GM21447 (cell line): Measurements from ENCODE around the gene ATP8A1.
A peak's percentile ranks its signal among the peaks of the same experiment; 100 is the strongest.

Experiments used
- ATAC-seq: cut with Tn5 transposase; IDR thresholded peaks from one replicate; pipeline ENCODE4 v1.9.1; 2021; ENCODE audit not compliant: unreplicated experiment

The ATP8A1 gene

DNA sequence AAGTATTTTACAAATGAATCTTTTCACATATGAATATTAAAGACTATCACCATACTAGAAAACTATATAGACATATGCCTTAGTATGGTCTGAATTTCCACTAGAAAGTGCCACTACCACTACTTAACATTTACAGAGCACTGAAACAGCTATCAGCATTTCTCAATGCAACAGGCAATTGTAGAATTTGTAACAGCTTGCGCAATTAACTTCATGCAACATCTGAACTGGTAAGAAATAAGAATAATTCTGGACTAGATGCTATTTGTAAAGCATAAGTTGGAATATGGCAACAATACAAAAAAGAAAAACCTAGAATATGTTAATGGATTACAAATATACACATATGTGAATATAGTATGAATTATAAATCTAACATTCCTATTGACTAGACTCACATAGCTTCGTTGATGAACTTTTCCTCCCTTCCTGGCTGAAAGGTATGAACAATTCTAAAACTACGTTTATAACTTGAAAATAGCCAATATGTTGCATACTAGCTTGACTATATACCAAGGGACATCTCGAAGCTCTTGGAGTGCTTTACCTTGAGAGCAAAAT, 82.0 kb downstream of the ATP8A1 start:
- ATAC-seq: no peak

DNA sequence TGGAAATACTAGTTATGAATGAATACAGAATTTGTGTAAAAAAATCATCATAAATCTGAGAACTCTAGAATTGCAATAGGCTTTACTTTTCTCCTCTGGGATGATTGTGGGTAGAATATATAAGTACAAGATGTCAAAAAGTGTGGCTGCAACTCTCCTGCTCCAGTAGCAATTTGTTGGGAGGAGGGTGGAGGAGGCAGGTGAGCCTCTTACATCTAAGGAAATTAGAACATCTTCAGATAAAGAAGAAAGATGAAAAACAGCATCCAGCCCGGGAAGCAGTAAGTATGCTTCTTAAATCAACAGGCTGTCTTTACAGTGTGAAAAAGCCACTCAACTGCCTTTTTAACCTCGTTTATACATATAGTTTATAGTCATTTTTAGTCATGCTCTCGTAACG, 83.7 kb downstream of the ATP8A1 start:
- no peak for ATAC-seq

DNA sequence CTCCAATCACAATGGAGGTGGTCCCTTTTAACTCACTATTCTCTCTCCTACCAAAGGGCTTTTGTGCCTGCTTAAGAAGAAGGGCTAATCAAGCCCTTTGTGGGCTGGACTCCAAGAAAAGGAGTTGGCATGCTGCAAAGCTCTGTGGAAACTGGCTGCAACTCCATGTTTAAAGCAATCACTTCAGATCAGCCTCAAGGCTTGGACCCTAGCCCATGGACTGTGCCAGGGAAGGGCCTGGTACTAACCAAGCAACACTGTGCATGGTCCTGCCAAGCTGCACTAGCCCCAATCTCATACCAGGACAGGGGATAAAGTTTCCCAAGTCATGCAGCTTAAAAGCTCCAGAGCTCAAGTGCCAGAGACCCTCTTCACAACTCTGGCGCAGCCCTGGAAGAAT, 86.7 kb downstream of the ATP8A1 start:
- no peak for ATAC-seq

DNA sequence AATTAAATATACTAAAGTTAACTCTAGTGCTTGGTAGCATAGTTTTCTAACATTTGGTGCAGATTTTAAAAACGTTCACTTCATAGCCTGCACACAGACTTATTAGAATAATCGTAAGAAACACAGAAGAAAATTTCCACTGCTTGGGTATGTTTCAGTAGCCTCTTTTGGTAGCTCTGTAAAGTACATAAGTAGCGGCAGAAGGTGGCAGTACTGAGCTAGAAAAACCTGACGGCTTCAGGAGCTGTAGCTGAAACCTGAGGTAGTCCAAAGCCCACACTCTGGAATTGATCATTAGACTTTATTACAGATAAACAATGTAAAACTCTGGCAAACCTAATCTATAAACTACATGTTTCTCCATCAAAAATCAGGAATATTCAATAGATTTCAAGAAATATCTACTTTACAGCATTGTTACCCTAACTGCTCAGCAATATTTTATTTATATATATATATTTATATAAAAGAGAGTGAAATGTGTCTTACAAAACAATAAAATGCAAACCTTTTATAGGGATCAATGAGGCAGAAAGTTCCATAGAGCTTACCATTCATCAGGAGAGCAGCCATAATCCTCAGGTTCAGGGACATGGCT, 88.2 kb downstream of the ATP8A1 start:
- ATAC-seq: peak; percentile 90

DNA sequence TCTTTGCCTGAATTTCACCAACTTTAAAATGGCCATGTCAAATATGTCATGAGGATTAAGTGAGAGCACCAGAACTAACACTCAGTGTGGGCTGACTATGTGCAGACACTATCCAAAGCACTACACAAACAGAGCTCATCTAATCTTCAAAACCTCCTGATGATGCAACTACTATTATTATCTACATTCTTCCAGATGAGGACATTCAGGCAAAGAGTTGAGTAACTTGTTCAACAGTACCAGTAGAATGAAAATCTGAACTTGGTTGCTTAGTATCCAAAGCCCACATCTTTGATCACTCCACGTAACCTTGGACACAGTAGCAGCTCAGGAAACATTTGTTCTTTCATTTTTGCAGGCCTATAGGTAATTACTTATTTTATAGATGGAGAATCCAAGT, 90.1 kb downstream of the ATP8A1 start:
- no peak for ATAC-seq

DNA sequence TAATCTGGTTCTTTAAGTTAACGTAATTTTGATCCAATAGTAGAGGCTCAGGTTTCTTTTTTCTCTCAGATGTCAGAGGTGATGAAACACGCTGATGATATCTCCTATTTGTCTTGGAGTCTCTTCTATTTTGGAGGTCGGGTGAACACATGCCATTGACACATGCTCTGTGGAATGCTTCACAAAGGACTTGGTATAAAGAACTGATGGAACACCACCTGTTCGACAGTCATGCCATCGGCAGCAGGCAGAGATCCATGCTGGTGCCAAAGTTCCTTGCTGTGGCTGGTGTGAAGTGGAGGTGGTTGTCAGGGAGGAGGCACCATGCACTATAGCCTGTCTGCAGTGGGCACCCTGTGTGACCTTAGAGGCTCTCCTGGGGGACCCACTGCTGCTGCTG, 94.9 kb downstream of the ATP8A1 start:
- no peak for ATAC-seq

DNA sequence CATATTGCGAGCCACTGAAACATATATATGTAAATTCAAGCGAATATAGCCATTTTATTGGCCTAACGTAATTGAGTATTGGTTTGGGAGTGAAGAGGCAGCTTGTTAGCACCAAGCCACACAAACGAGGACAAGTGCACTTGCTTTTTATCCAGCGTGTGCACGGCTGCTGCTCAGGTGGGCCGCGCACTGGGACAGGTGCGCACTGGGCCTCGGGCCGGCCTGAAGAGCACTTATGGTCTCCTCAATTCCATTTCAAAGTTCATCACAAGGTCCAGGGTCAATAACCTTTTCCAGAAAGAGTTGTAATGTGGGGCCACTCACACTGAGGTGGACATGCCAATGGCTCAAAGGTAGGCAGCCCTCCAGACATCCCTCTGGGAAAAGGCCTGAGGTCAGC, 95.9 kb downstream of the ATP8A1 start:
- ATAC-seq: no peak

DNA sequence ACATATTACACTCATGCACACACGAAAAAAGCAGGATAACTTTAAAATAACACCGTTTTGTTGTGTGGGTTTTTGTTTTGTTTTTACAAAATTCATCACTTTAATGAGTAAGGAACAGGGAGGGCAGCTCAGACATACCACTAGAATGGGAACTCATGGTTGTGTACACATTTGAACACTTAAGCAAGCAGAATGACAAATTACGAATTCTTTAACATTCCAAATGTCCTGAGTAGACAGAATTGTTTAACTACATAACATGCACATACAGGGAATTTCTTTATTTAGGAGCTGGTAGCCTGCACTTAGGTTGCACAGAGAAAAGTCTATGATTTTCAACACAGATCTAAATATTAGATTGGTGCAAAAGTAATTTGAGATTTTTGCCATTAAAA, 96.4 kb downstream of the ATP8A1 start:
- no peak for ATAC-seq

DNA sequence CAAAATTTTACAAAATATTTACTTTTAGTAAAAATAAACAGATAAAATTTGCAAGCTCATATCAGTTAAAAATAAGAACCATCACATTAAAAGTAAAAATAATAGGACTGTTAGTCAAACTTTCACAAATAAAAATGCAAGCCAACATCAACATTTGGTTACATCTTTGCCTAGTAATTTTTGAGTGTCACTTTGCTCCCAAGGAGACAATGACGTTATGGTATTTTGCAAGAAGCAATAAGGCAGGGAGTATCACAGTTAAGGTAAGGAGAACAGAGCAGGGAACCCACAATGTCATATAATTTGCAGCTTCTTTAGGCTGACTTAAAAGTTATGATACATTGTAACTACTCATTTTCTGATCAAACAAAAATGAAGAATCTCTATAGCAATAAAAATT, 98.7 kb downstream of the ATP8A1 start:
- no peak for ATAC-seq

DNA sequence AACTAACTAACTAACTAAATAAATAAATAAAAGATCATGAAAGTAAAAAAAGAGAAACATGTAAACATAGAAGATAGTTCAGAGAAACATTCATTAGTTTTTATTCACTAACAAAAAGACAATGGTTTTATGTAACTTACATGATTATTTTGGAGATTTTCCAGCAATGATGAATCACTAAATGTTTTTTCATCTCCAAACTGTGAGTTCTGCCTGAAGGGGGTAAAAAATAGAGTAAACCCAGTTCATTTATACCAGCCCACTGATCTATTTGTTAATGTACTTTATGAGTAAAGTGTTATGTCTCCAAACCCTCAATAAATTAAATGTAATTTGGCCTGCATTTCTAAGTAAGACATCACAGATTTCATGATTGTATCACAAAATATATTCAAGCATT, 101.1 kb downstream of the ATP8A1 start:
- ATAC-seq: no peak

DNA sequence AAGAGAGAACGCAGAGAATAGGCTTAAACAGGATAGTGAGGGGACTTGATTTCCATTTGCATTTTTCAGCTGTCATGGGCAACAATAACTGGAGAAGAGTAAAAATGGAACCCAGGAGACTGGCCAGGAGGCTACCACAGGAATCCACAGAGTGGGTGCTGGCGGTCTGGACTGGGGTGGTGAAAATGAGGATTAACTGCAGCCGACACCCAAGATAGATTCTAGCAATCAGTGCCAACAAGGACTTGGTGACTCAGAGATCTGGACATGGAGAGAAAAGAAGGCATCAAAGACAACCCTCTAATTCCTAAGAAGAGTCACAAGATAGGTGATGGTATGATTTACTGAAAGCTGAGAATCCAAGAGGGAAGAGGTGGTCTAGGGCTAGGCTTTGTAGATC, 102.8 kb downstream of the ATP8A1 start:
- ATAC-seq: no peak

DNA sequence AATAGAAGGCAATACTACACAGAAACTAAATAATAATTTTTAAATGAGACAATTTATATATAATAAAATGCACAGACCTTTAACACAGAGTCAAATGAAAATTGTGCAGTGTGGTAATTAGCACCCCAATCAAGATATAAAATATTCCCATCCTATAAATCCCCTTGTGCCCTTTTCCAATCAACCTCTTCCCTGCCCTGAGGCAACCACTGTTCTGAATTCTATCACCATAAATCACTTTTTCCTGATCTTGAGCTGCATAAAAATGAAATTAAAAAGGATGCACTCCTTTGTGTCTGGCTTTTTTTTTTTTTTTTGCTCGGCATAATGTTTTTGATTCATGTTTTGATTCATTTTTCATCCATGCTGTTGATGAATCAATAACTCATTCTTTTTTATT, 107.0 kb downstream of the ATP8A1 start:
- ATAC-seq: no peak

DNA sequence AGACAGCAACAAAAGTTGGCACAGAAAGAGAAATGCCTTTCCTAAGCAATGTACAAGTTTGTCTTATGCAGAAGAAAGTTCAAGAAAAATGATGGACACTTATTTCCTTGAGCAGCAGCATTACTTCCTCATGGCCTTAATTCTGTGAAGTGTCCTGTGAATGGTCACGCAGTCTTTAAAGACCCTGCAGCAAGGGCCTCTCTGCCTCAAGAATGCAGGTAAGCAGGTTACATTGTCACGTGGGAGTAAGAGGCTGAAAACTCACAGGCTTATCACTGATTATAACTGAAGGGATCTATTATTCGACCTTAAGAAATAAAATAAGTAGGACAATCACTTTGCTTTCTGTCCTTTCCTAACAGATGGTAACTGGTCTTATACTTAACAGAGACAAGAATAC, 109.1 kb downstream of the ATP8A1 start:
- ATAC-seq: no peak

DNA sequence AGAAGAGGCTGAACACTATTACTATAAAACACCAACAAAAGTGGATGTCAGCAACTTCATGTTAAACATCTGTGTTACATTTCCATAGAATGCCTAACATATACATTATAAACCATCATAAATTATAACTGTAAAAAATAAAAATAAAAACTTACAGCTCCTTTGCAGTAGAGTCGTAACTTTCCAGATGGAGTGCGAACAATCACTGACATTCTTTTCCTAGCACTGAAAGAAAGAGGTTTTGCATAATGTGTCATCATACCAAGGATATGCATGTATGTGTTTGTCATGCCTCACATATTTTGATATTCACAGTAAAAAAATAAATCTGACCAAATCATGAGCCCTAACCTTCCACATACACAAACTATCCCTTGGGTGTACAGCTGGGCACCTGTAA, 113.1 kb downstream of the ATP8A1 start:
- no peak for ATAC-seq

DNA sequence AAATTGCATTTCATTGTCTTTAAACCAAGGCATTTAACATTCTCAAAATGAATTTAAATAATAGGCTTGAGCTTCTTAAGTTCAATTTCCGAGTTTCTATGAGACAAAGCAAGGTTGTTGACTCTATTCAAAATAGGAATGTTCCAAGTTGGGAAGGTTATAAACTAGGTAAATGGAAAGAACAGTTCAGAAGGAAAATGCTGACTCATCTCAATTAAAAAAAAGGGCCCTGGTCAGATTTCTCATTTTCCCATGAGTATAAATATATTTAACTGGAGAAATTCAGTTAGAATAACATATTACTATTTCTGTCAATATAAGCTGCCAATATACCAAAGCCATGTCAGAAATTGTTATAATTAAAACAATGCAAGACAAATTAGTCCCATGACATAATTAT, 113.8 kb downstream of the ATP8A1 start:
- ATAC-seq: no peak

DNA sequence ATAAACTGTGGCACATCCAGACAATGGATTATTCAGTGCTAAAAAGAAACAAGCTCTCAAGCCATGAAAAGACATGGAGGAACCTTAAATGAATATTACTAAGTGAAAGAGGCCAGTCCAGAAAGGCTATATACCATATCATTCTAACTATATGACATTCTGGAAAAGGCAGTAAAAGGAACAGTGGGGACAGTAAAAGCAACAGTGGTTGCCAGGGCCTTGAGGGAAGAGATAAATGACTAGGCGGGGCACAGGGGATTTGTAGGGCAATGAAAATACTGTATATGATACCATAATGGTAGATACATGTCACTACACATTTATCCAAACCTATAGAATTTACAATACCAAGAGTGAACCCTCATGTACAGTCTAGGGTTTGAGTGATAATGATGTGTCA, 115.3 kb downstream of the ATP8A1 start:
- no peak for ATAC-seq

DNA sequence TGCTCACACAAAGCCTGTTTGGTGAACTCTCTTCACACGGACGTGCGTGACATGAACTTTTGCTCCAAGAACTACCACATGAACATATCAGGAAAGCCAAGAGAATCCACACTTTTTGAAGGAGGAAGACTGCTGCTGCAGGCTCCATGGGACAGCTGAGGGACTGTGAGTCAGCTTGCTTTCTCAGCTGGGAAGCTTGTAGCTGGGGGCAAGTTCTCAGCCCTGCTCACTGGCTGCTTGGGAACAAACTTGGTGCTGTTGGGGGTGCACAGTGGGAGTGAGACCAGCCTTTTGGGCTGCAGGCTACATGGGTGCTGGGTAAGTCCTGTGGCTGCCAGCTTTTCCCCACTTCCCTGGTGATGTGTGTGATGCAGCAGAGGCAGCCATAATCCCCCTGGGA, 123.9 kb downstream of the ATP8A1 start:
- no peak for ATAC-seq

DNA sequence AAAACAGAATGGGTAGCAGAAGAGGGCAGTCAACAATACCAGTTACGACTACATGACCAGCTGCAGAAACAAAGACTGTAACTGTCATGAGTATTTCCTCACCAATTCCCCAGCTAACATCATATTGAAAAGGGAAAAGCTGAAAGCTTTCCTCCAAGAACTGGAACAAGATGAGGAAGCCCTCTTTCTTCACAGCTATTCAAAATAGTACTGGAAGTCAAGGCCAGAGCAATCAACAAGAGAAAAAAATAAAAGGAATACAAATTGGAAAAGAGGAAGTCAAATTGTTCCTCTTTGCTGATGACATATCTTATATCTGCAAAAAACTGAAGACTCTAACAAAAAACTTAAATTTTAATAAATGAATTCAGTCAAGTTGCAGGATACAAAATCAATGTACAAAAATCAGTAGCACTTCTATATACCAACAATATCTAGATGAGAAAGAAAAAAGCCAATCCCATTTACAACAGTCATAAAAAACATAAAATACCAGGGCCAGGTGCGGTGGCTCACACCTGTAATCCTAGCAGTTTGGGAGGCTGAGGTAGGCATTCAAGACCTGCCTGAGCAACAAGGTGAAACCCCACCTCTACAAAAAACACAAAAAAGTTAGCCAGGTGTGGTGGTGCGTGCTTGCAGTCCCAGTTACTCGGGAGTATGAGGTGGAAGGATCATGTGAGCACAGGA, 125.4 kb downstream of the ATP8A1 start:
- no peak for ATAC-seq

DNA sequence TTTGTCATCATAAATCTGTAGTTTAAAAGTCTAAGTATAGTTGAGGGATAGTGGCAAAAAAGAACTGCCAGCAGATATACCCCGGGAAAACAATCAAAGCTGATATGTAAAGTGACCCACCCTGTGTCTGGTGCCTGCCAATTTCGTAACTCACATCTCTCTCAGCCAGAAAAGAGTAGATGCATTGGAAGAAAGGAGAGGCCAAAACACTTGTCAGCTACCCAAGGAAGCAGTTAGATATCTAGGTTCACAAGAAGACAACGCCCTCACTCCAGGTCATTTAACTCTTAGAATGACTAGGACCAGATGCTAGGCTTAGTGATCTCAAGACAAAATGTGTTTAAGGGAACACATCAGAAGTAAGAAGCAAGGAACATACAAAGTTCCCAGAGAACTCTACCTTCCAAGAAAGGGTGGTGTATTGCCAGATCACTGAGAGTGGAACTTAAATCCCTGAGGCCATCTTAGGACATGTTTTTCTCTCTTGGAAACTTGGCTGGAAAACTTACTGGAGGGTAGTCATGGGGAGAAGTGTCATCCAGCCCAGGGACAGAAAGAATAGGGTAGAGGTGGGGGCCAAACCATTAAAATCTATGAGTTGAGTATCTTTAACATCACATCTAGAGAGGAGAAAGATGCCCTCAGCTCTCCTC, 133.7 kb downstream of the ATP8A1 start:
- no peak for ATAC-seq

DNA sequence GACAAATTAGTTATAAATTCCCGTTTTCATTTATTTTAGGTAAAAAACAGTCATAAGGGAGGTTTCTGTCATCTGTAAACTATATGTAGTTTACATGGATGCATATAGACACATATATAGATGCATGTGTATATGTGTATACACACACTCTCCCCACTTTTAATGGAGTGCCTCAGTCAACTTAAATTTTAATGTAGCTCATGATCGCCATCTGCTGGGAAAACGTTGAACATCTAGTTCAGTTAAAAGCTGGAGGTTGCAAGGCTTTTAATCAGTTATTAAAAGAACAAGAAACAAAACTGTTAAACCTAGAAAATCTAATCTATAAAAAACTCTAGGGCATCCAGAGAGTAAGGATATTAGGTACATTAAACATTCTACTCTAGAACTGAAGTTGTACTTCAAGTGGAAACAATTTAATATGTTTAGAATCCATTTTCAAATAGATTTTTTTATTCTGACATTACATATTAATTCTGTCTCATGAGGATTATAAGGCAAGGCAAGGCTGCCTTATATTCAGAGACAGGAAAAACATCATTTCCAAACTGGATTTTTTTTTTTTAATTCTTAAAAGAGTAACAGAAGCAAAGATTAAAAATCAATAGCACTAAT, 137.0 kb downstream of the ATP8A1 start:
- ATAC-seq: peak; percentile 56

DNA sequence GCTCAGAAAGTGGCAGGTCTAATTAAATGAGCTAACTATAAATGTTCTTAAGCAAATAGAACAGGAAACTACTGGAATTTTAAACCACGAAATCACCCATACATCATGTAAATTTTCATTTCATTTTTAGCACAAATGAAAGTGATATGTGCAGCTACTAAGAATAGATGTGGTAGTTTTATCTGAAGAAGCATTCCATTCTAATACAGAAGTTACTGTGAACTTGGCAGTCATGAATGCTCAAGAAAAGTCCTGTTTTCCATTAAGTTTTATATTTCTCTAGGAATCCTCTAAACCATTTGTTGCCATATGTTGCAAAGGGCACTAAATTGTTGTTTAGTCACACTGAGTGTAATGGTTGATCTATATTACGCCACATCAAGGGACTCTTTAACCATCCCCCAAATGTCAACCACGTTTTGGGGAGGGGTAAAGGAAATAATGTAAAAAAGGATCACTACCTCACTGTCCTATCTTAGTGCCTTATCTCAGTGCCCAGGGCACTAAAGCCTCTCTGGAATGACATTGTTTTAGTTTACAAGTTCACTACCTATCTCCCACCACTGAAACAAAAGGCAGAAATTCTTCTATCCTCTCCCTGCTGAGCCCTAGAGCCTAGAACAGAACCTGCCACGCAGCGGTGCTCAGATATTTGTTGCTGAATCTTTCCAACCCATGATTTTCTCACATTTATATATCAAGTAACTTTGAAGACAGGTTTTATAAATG, 141.6 kb downstream of the ATP8A1 start:
- ATAC-seq: no peak
